ENCODE measurements around the gene PLPP1.
A peak's percentile ranks its signal among the peaks of the same experiment; 100 is the strongest.

PLPP1 gene

GRCh38 chr5:55534436-55535198, at the start of gene PLPP1:
PLPP1 (minus strand) TSS chr5:55534964; CDS start chr5:55534629, 335 bp downstream.
- peak; percentile 91 for DNase-seq (ENCODE audit: low read depth, low spot score)
- peak within 1 kb of the TSS; percentile 73 for H3K4me3 ChIP-seq (ENCODE audit: low read depth, low read length)
- in situ Hi-C loops (cut with HindIII; ENCODE audit: low sequenced_read_pairs), result no loop called here
- no peak for TF ChIP-seq CTCF (IDR thresholded peaks at IDR 0.05; ENCODE audit: low read depth, low read length)

GRCh38 chr5:55583578-55583977, 48.8 kb upstream of the PLPP1 start:
- in situ Hi-C loops (cut with HindIII; ENCODE audit: low sequenced_read_pairs), result no loop called here
- DNase-seq (ENCODE audit: low read depth, low spot score), result no peak
- no peak for TF ChIP-seq CTCF (IDR thresholded peaks at IDR 0.05; ENCODE audit: low read depth, low read length)
- no peak overlapping the region for H3K4me3 ChIP-seq (ENCODE audit: low read depth, low read length)

GRCh38 chr5:55582256-55582655, 47.5 kb upstream of the PLPP1 start:
- H3K4me3 ChIP-seq (ENCODE audit: low read depth, low read length), result no peak overlapping the region
- no peak for TF ChIP-seq CTCF (IDR thresholded peaks at IDR 0.05; ENCODE audit: low read depth, low read length)
- no peak for DNase-seq (ENCODE audit: low read depth, low spot score)
- in situ Hi-C loops (cut with HindIII; ENCODE audit: low sequenced_read_pairs), result no loop called here

GRCh38 chr5:55580042-55580441, 45.3 kb upstream of the PLPP1 start:
- in situ Hi-C loops (cut with HindIII; ENCODE audit: low sequenced_read_pairs), result no loop called here
- H3K4me3 ChIP-seq (ENCODE audit: low read depth, low read length), result no peak overlapping the region
- no peak for DNase-seq (ENCODE audit: low read depth, low spot score)
- TF ChIP-seq CTCF (IDR thresholded peaks at IDR 0.05; ENCODE audit: low read depth, low read length), result no peak

- no peak for TF ChIP-seq CTCF (IDR thresholded peaks at IDR 0.05; ENCODE audit: low read depth, low read length)
- no peak overlapping the region for H3K4me3 ChIP-seq (ENCODE audit: low read depth, low read length)
- DNase-seq (ENCODE audit: low read depth, low spot score), result peak; percentile 39
- in situ Hi-C loops (cut with HindIII; ENCODE audit: low sequenced_read_pairs), result no loop called here
Measured at GRCh38 chr5:55578771-55579170, 44.0 kb upstream of the PLPP1 start.

- in situ Hi-C loops (cut with HindIII; ENCODE audit: low sequenced_read_pairs), result no loop called here
- TF ChIP-seq CTCF (IDR thresholded peaks at IDR 0.05; ENCODE audit: low read depth, low read length), result no peak
- DNase-seq (ENCODE audit: low read depth, low spot score), result peak; percentile 53
- no peak overlapping the region for H3K4me3 ChIP-seq (ENCODE audit: low read depth, low read length)
Measured at GRCh38 chr5:55577353-55578060, 42.7 kb upstream of the PLPP1 start.
